Measurements from ENCODE around the gene ACOT9. TPM values are rescaled to one million over a fixed set of nuclear protein-coding genes. Genes with fewer than 3 reads are reported as not detected.
A peak's percentile ranks its signal among the peaks of the same experiment; 100 is the strongest.

ACOT9 gene
- total RNA-seq, 1 donor from 2014 or later = 99.1 TPM

DNA sequence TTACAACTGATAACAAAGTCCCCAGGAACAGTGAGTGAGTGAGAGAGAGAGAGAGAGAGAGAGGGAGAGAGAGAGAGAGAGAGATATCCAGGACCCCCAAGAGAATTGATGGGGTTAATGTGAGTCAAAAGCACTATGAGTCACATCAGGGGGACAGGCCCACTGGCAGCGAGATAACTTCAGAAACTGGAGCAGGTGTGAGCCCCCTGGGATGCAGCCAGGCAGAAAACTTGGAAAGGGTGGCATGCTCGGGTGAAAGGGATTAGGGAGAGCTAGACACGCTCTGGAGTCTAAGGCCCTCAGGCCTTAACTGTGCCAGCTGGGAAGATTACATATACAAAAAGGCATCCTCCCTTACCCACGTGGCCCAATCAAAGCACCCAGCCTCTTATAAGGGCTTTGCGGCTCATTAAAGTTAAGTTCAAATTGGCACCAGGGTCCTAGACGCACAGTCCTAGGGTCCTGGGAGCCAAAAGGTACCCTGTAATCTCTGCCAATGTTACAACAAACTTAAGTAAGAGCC, 841 bp downstream of the ACOT9 start:
- peaks cover 11% of the 10 kb centered on the region for H3K27me3 Mint-ChIP-seq (ENCODE audit: unreplicated experiment)
- peaks cover 20% of the 10 kb centered on the region for H3K4me1 Mint-ChIP-seq (ENCODE audit: unreplicated experiment)
- no peaks in the 10 kb centered on the region for H3K9me3 Mint-ChIP-seq (ENCODE audit: unreplicated experiment)
- H3K27ac Mint-ChIP-seq (ENCODE audit: unreplicated experiment) = peak overlapping the region; percentile 95
- peaks cover 5% of the 10 kb centered on the region for H3K36me3 Mint-ChIP-seq (ENCODE audit: low read depth, unreplicated experiment)
- DNase-seq (ENCODE audit: low spot score) = no peak
- H3K4me3 Mint-ChIP-seq (ENCODE audit: unreplicated experiment) = peak overlapping the region; percentile 96
- TF ChIP-seq, protein P1, sequence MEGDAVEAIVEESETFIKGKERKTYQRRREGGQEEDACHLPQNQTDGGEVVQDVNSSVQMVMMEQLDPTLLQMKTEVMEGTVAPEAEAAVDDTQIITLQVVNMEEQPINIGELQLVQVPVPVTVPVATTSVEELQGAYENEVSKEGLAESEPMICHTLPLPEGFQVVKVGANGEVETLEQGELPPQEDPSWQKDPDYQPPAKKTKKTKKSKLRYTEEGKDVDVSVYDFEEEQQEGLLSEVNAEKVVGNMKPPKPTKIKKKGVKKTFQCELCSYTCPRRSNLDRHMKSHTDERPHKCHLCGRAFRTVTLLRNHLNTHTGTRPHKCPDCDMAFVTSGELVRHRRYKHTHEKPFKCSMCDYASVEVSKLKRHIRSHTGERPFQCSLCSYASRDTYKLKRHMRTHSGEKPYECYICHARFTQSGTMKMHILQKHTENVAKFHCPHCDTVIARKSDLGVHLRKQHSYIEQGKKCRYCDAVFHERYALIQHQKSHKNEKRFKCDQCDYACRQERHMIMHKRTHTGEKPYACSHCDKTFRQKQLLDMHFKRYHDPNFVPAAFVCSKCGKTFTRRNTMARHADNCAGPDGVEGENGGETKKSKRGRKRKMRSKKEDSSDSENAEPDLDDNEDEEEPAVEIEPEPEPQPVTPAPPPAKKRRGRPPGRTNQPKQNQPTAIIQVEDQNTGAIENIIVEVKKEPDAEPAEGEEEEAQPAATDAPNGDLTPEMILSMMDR (IDR thresholded peaks at IDR 0.05; ENCODE audit: unreplicated experiment) = no peak

DNA sequence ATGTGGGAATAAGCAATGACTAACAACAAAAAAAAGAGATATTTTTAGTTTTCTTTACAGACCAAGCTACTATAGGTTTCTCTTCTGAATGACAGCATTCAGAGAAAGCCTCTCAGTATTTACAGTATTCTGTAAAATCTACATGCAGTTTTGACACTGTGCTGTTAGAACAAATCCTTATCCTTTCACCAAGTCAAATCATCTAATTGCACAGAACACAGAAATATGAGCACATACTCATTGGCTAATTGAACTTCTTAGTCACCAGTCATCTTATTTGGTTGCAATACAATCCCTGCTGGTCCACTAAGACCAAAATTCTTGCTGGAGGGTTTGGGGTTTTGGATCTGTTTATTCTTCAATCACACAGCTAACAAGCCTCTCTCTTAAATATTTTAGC, 5.7 kb downstream of the ACOT9 start:
- peaks cover 5% of the 10 kb centered on the region for H3K36me3 Mint-ChIP-seq (ENCODE audit: low read depth, unreplicated experiment)
- TF ChIP-seq, protein P1 (IDR thresholded peaks at IDR 0.05; ENCODE audit: unreplicated experiment) = no peak
- H3K4me3 Mint-ChIP-seq (ENCODE audit: unreplicated experiment) = no peak overlapping the region
- no peak overlapping the region for H3K27ac Mint-ChIP-seq (ENCODE audit: unreplicated experiment)
- no peaks in the 10 kb centered on the region for H3K9me3 Mint-ChIP-seq (ENCODE audit: unreplicated experiment)
- no peak for DNase-seq (ENCODE audit: low spot score)
- H3K27me3 Mint-ChIP-seq (ENCODE audit: unreplicated experiment) = peaks cover 4% of the 10 kb centered on the region
- H3K4me1 Mint-ChIP-seq (ENCODE audit: unreplicated experiment) = peaks cover 9% of the 10 kb centered on the region

- Mint-ChIP-seq H3K36me3 (ENCODE audit: low read depth, unreplicated experiment) (no peaks in the 10 kb centered on the region), H3K4me1 (ENCODE audit: unreplicated experiment) (peaks cover 5% of the 10 kb centered on the region), H3K9me3 (ENCODE audit: unreplicated experiment) (no peaks in the 10 kb centered on the region), H3K4me3 (ENCODE audit: unreplicated experiment) (no peak overlapping the region), H3K27ac (ENCODE audit: unreplicated experiment) (no peak overlapping the region), H3K27me3 (ENCODE audit: unreplicated experiment) (no peaks in the 10 kb centered on the region)
- DNase-seq (ENCODE audit: low spot score) = no peak
- TF ChIP-seq, protein P1 (IDR thresholded peaks at IDR 0.05; ENCODE audit: unreplicated experiment) = no peak
These were observed 7.0 kb downstream of the ACOT9 start for GRCh38 chrX:23736030-23736429.

DNA sequence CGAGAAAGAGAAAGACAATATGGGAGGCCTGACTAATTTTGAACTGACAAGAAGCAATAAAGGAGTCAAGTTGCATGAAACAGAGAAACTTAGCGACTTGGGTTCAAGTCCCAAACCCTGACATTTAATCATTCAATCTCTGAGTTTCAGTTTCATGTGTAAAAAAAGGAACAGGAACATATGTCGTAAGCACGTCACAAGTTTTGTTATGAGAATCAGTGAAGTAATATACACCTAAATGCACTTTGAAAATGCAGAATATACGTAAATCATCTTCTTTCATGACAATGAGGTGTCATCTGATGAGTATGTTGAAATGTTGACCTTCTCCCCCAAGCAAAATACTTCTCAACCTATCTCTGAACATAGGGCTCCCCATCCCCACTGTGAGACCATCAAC, 10.4 kb downstream of the ACOT9 start:
- no peaks in the 10 kb centered on the region for H3K4me1 Mint-ChIP-seq (ENCODE audit: unreplicated experiment)
- no peak overlapping the region for H3K27ac Mint-ChIP-seq (ENCODE audit: unreplicated experiment)

GRCh38 chrX:23731951-23732350, 11.1 kb downstream of the ACOT9 start:
- Mint-ChIP-seq H3K4me1 (ENCODE audit: unreplicated experiment) (no peaks in the 10 kb centered on the region), H3K27me3 (ENCODE audit: unreplicated experiment) (peaks cover 2% of the 10 kb centered on the region), H3K9me3 (ENCODE audit: unreplicated experiment) (no peaks in the 10 kb centered on the region), H3K36me3 (ENCODE audit: low read depth, unreplicated experiment) (peaks cover 3% of the 10 kb centered on the region), H3K27ac (ENCODE audit: unreplicated experiment) (no peak overlapping the region), H3K4me3 (ENCODE audit: unreplicated experiment) (no peak overlapping the region)
- no peak for DNase-seq (ENCODE audit: low spot score)
- TF ChIP-seq, protein P1 (IDR thresholded peaks at IDR 0.05; ENCODE audit: unreplicated experiment) = no peak

More for the DNA sequence above, 10.4 kb downstream of the ACOT9 start:
- Mint-ChIP-seq H3K4me3 (ENCODE audit: unreplicated experiment) (no peak overlapping the region), H3K9me3 (ENCODE audit: unreplicated experiment) (no peaks in the 10 kb centered on the region), H3K36me3 (ENCODE audit: low read depth, unreplicated experiment) (peaks cover 3% of the 10 kb centered on the region), H3K27me3 (ENCODE audit: unreplicated experiment) (peaks cover 2% of the 10 kb centered on the region)
- DNase-seq (ENCODE audit: low spot score) = no peak
- TF ChIP-seq, protein P1 (IDR thresholded peaks at IDR 0.05; ENCODE audit: unreplicated experiment) = no peak
